ENCODE results near the gene TOMM6.
A peak's percentile ranks its signal among the peaks of the same experiment; 100 is the strongest.

Gene TOMM6

GRCh38 chr6:41780551-41781365 lies 6.7 kb upstream of the TOMM6 start, which contains the start of gene PRICKLE4:
TSS of gene PRICKLE4 (plus strand) at chr6:41780782. CDS start at chr6:41783474, 2,692 bp downstream.
- H3K36me3 ChIP-seq (ENCODE audit: control insufficient read depth, insufficient read depth, low read length): no peaks in the 10 kb centered on the region
- H3K4me3 ChIP-seq (ENCODE audit: low read length): peak within 1 kb of the TSS; percentile 73
- peaks cover 55% of the 10 kb centered on the region for H3K4me1 ChIP-seq (ENCODE audit: control insufficient read depth, insufficient read depth, low read length)
- no peaks in the 10 kb centered on the region for H3K9me3 ChIP-seq (ENCODE audit: control insufficient read depth, low read length)
- no peaks in the 10 kb centered on the region for H3K27me3 ChIP-seq (ENCODE audit: control insufficient read depth, insufficient read depth, low read length)
- peak within 1 kb of the TSS; percentile 73 for H3K9ac ChIP-seq (ENCODE audit: low read length)

DNA sequence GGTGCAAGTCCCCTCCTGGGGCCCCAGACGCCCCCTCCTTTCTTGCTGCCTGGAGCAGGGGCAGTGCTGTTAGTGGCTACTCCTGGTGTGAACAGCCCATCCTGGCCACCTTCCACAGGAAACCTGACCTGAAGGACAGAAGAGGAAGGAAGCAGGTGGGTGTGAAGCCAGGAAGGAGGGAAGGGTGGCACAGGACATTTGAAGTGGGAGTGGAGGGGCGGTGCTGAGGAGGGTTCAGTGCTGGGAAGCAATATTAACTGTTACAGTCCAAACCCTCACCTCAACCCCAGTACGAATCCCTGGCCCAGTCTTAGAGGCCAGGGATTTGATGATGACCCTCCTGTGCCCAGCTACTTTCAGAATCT lies 6.1 kb upstream of the TOMM6 start:
- H3K27me3 ChIP-seq (ENCODE audit: control insufficient read depth, insufficient read depth, low read length): no peaks in the 10 kb centered on the region
- H3K9me3 ChIP-seq (ENCODE audit: control insufficient read depth, low read length): no peaks in the 10 kb centered on the region
- H3K4me3 ChIP-seq (ENCODE audit: low read length): peak overlapping the region; percentile 73
- H3K4me1 ChIP-seq (ENCODE audit: control insufficient read depth, insufficient read depth, low read length): peaks cover 57% of the 10 kb centered on the region
- no peaks in the 10 kb centered on the region for H3K36me3 ChIP-seq (ENCODE audit: control insufficient read depth, insufficient read depth, low read length)
- peak overlapping the region; percentile 60 for H3K9ac ChIP-seq (ENCODE audit: low read length)

DNA sequence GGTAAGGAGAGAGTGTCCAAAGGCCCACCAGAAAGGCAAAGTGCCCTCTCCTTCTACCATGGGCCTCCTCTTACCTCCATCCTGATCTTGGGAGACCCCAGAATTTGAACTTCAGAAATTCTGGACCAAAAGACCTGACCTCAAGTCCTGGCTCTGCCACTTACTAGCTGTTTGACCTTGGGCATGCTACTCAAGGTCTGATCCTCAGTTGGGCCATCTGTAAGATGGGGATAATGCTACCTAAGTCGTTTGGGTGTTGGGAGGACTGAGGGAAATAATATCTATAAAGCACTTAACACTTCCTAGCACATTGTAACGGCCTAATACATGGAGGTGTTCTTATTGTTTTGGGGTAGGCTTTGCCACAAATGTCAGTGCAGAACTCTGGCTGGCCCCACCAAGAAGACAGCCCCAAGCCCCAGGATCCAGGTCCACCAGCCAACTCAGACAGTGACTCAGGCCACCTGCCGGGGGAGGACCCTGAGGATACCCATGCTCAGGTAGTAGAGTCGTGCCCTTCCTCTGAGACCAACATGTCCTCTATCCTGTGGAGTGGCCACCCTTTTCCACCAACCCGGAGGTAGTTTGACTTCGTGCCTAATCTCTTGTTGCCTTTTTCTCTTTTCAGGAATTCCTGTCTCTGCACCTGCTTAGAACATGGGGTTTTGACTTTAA lies 4.3 kb upstream of the TOMM6 start:
- Histone ChIP-seq H3K9ac (ENCODE audit: low read length) (no peak overlapping the region), H3K4me1 (ENCODE audit: control insufficient read depth, insufficient read depth, low read length) (peaks cover 57% of the 10 kb centered on the region), H3K36me3 (ENCODE audit: control insufficient read depth, insufficient read depth, low read length) (no peaks in the 10 kb centered on the region), H3K27me3 (ENCODE audit: control insufficient read depth, insufficient read depth, low read length) (no peaks in the 10 kb centered on the region), H3K9me3 (ENCODE audit: control insufficient read depth, low read length) (no peaks in the 10 kb centered on the region), H3K4me3 (ENCODE audit: low read length) (no peak overlapping the region)

- Histone ChIP-seq H3K4me1 (ENCODE audit: control insufficient read depth, insufficient read depth, low read length) (peaks cover 48% of the 10 kb centered on the region), H3K4me3 (ENCODE audit: low read length) (no peak overlapping the region), H3K9me3 (ENCODE audit: control insufficient read depth, low read length) (no peaks in the 10 kb centered on the region), H3K27me3 (ENCODE audit: control insufficient read depth, insufficient read depth, low read length) (no peaks in the 10 kb centered on the region), H3K9ac (ENCODE audit: low read length) (peak overlapping the region; percentile 12), H3K36me3 (ENCODE audit: control insufficient read depth, insufficient read depth, low read length) (peaks cover 6% of the 10 kb centered on the region)
Observed at GRCh38 chr6:41784581-41785171, 2.8 kb upstream of the TOMM6 start.

DNA sequence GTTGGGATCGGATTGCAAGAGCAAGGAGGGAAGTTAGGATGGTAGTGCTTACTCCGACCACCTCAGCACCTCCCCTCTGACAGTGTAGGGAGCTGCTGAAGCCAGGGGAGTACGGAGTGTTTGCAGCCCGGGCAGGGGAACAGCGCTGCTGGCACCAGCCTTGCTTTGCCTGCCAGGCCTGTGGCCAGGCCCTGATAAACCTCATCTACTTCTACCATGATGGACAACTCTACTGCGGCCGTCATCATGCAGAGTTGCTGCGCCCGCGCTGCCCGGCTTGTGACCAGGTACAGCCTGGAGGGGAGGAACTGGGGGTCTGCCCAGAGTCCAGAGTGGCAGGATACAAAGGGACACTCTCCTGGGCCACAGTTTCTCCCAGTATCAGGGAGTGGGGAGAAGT lies 2.2 kb upstream of the TOMM6 start:
- no peaks in the 10 kb centered on the region for H3K9me3 ChIP-seq (ENCODE audit: control insufficient read depth, low read length)
- H3K4me3 ChIP-seq (ENCODE audit: low read length): no peak overlapping the region
- H3K9ac ChIP-seq (ENCODE audit: low read length): peak overlapping the region; percentile 2
- no peaks in the 10 kb centered on the region for H3K27me3 ChIP-seq (ENCODE audit: control insufficient read depth, insufficient read depth, low read length)
- peaks cover 48% of the 10 kb centered on the region for H3K4me1 ChIP-seq (ENCODE audit: control insufficient read depth, insufficient read depth, low read length)
- H3K36me3 ChIP-seq (ENCODE audit: control insufficient read depth, insufficient read depth, low read length): peaks cover 6% of the 10 kb centered on the region

DNA sequence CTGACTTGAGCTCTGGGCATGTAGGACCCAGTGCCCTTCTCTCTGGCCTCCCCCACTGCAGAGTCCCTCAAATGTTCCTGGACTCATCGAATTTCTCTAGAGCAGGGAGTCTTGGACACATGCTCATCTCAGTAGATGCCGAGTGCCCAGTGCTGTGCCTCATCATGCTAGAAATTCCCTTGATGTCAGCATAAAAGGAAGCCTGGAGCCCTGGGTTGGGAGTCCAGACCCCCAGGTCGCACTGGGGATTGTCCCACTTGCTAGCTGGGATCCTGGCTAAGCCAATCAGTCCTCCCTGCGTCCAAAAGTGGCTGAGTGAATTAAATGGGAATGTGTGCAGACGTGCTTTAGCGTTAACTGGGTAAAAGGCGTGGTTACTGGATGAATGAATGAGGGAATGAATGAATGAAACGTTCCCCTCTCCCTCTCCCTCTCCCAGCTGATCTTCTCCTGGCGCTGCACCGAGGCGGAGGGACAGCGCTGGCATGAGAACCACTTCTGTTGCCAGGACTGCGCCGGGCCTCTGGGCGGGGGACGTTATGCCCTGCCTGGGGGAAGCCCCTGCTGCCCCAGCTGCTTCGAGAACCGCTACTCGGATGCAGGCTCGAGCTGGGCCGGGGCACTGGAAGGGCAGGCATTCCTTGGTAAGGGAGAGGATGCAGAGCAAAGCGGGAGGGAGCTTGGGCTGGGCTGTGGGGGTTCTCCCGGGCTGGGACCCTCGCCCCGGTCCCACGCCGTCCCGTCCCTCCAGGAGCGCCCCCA lies 1.6 kb upstream of the TOMM6 start:
- peaks cover 6% of the 10 kb centered on the region for H3K36me3 ChIP-seq (ENCODE audit: control insufficient read depth, insufficient read depth, low read length)
- H3K4me1 ChIP-seq (ENCODE audit: control insufficient read depth, insufficient read depth, low read length): peaks cover 47% of the 10 kb centered on the region
- H3K9ac ChIP-seq (ENCODE audit: low read length): peak overlapping the region; percentile 2
- H3K27me3 ChIP-seq (ENCODE audit: control insufficient read depth, insufficient read depth, low read length): no peaks in the 10 kb centered on the region
- H3K4me3 ChIP-seq (ENCODE audit: low read length): peak overlapping the region; percentile 23
- no peaks in the 10 kb centered on the region for H3K9me3 ChIP-seq (ENCODE audit: control insufficient read depth, low read length)

DNA sequence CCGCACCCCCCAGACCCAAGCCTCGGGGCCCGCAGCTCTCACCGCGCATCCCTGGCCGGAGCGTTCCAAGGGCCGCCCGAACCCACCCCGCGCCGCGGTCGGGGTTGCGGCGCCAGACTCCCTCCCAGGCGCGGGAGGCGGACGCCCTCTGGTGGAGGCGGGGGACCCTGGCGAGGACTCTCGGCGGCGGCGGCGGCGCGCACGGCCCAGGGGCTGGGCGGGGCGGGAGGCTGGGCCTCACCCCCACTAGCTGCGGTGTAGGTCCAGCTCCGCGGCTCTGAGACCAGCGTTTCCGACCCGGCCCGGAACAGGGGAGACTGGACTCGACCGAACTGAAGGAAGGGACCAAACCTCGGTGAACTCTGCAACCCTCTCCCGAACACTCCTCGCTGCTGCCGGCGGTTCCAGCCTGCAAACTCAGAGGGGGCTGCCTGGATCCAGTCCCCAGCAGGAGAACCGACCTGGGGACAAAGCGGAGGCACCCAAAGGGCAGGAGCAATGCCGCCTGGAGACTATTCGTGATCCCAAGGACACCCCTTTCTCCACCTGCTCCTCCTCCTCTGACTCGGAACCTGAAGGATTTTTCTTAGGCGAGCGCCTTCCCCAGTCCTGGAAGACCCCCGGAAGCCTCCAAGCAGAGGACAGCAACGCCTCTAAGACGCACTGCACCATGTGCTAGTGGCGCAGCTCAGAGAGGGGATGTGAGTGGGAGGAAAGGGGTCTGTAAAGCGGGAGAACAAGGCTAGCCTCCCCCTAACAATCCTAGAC lies 859 bp upstream of the TOMM6 start:
- H3K4me3 ChIP-seq (ENCODE audit: low read length): peak overlapping the region; percentile 95
- H3K4me1 ChIP-seq (ENCODE audit: control insufficient read depth, insufficient read depth, low read length): peaks cover 39% of the 10 kb centered on the region
- H3K36me3 ChIP-seq (ENCODE audit: control insufficient read depth, insufficient read depth, low read length): peaks cover 6% of the 10 kb centered on the region
- H3K27me3 ChIP-seq (ENCODE audit: control insufficient read depth, insufficient read depth, low read length): no peaks in the 10 kb centered on the region
- H3K9me3 ChIP-seq (ENCODE audit: control insufficient read depth, low read length): no peaks in the 10 kb centered on the region
- peak overlapping the region; percentile 95 for H3K9ac ChIP-seq (ENCODE audit: low read length)

GRCh38 chr6:41789390-41789724 lies 1.9 kb downstream of the TOMM6 start:
- Histone ChIP-seq H3K9ac (ENCODE audit: low read length) (no peak overlapping the region), H3K4me1 (ENCODE audit: control insufficient read depth, insufficient read depth, low read length) (peaks cover 19% of the 10 kb centered on the region), H3K36me3 (ENCODE audit: control insufficient read depth, insufficient read depth, low read length) (peaks cover 6% of the 10 kb centered on the region), H3K4me3 (ENCODE audit: low read length) (no peak overlapping the region), H3K9me3 (ENCODE audit: control insufficient read depth, low read length) (no peaks in the 10 kb centered on the region), H3K27me3 (ENCODE audit: control insufficient read depth, insufficient read depth, low read length) (no peaks in the 10 kb centered on the region)

- Histone ChIP-seq H3K4me1 (ENCODE audit: control insufficient read depth, insufficient read depth, low read length) (peaks cover 12% of the 10 kb centered on the region), H3K9me3 (ENCODE audit: control insufficient read depth, low read length) (no peaks in the 10 kb centered on the region), H3K36me3 (ENCODE audit: control insufficient read depth, insufficient read depth, low read length) (peaks cover 6% of the 10 kb centered on the region), H3K4me3 (ENCODE audit: low read length) (no peak overlapping the region), H3K27me3 (ENCODE audit: control insufficient read depth, insufficient read depth, low read length) (no peaks in the 10 kb centered on the region), H3K9ac (ENCODE audit: low read length) (no peak overlapping the region)
Observed at GRCh38 chr6:41790045-41790444, 2.6 kb downstream of the TOMM6 start.

DNA sequence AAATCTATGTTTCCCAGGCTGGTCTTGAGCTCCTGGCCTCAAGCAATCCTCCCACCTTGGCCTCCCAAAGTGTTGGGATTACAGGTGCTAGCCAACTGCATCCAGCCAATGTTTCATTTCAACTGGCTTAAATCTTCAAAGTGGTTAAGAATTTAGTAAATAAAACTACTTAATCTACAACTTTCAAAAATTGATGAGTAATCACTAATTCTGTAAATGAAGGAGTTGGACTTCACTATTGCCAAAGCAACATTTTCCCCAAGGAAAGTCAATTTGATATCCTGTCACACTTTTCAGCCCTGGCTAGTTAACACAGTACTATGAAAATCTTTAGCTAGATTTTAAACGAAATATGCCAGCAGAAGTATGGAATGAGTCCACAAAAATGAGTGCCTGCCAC lies 3.8 kb downstream of the TOMM6 start:
- Histone ChIP-seq H3K4me1 (ENCODE audit: control insufficient read depth, insufficient read depth, low read length) (no peaks in the 10 kb centered on the region), H3K4me3 (ENCODE audit: low read length) (no peak overlapping the region), H3K36me3 (ENCODE audit: control insufficient read depth, insufficient read depth, low read length) (peaks cover 6% of the 10 kb centered on the region), H3K9ac (ENCODE audit: low read length) (no peak overlapping the region), H3K27me3 (ENCODE audit: control insufficient read depth, insufficient read depth, low read length) (no peaks in the 10 kb centered on the region), H3K9me3 (ENCODE audit: control insufficient read depth, low read length) (no peaks in the 10 kb centered on the region)

- Histone ChIP-seq H3K9ac (ENCODE audit: low read length) (no peak overlapping the region), H3K36me3 (ENCODE audit: control insufficient read depth, insufficient read depth, low read length) (peaks cover 6% of the 10 kb centered on the region), H3K4me1 (ENCODE audit: control insufficient read depth, insufficient read depth, low read length) (no peaks in the 10 kb centered on the region), H3K9me3 (ENCODE audit: control insufficient read depth, low read length) (no peaks in the 10 kb centered on the region), H3K4me3 (ENCODE audit: low read length) (no peak overlapping the region), H3K27me3 (ENCODE audit: control insufficient read depth, insufficient read depth, low read length) (no peaks in the 10 kb centered on the region)
Observed at GRCh38 chr6:41791984-41792383, 4.5 kb downstream of the TOMM6 start.
